A549 treated with AZD9567 at 1 μM for 4 hours (cell line): ENCODE results near the gene WDFY2. TPM values are rescaled to one million over a fixed set of nuclear protein-coding genes. Genes with fewer than 3 reads are reported as not detected.

Experiments
- total RNA-seq: library from RNA; stranded (reverse); fragments of 200-300 nt; extraction: Qiagen RNA extraction; gene quantifications from 5 replicates; pipeline ENCODE4 v1.2.3, GENCODE V29; 2022; ENCODE audit not compliant: insufficient read depth

The WDFY2 gene
- 2.4 to 3.2 TPM (median 2.8 TPM) in 5 replicates for total RNA-seq

DNA sequence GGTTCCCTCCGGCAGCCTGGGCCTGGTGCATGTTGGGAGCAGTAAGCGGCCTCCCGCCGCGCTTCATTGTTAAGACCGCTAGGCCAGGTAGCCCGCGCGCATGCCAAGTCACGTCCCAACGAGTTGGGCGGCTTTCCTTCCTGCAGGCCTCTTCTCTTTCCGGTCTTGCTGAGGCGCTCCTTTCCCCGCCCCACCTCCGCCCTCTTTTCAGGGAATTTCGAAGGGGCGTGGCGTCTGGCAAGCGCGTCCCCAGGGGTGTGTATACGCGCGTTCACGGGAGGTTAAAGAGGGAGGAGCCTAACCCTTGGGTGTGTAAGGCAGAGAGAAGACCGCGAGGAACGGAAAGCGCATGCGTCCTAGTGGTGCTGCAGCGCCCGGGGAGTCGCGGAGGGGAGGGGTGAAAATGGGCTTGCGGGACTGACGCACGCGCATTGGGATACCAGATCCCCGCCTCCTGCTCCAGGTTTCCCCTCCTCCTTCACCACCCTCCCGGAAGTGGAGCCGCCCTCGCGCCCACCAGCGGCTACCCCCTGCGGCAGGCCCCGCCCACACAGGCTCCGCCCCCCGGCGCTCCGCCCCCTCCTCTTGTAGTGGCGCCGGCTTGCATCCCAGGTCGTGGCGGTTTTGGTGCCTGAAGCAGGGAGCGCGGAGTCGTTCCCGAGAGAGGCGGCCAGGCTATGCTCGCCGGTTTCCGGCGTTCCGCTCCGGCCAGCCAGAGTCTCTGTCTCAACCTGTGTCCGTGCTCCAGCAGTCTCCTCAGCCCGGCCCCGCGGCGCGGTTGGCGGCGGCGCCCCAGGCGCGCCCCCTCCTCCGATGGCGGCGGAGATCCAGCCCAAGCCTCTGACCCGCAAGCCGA, at the start of gene WDFY2:
TSS of gene WDFY2 (plus strand) at position 588 of the 856 bp plus-strand sequence. CDS start at position 814, 226 bp downstream.

GRCh38 chr13:51803422-51804294, 219.4 kb downstream of the WDFY2 start, which contains the start of gene DHRS12:
Gene DHRS12, minus strand, starts transcription at chr13:51804163. Its CDS starts 4,504 bp downstream, at chr13:51799659.

Other genes with a start within 250 kb of the WDFY2 start
- gene SERPINE3, start 244.8 kb upstream of the WDFY2 start, total RNA-seq: not detected in 5 replicates
- 8.4 to 9.6 TPM (median 8.7 TPM) in 5 replicates for gene INTS6, start 131.4 kb upstream of the WDFY2 start, total RNA-seq
- 3.9 to 8.5 TPM (median 4.1 TPM) in 5 replicates for gene DHRS12, start 219.7 kb downstream of the WDFY2 start, total RNA-seq